Upper lobe of left lung (tissue), 4 donors: ENCODE data around the gene PHF23.

ENCODE experiments used
- EP300 ChIP-seq, 4 donors: sonication (generic); formaldehyde crosslinking; IDR thresholded peaks; one replicate each; pipeline ENCODE4 v1.5.1; 2017; ENCODE audit warnings: antibody characterized with exemption in 4 of 4, control low read depth in 2 of 4
- POLR2A ChIP-seq, 4 donors: fragments of 450-650 bp; IDR thresholded peaks; one replicate each; pipeline ENCODE4 v1.5.1; 2016 to 2017; ENCODE audit warnings: antibody characterized with exemption in 4 of 4, mild to moderate bottlenecking in 2 of 4
- POLR2AphosphoS5 ChIP-seq, 2 donors: sonication (generic); formaldehyde crosslinking; IDR thresholded peaks; one replicate each; pipeline ENCODE4 v1.5.1; 2017; ENCODE audit warnings: antibody characterized with exemption in 2 of 2
- TF ChIP-seq, protein P1 (sequence below), 6 experiments: fragments of 450-650 bp in 4 of 6; fragments of 200-600 bp in 2 of 6; sonication (generic) in 2 of 6; IDR thresholded peaks; one replicate each; pipeline ENCODE4 v1.5.1; 2016 to 2019; ENCODE audit warnings: antibody characterized with exemption in 6 of 6

DNA sequence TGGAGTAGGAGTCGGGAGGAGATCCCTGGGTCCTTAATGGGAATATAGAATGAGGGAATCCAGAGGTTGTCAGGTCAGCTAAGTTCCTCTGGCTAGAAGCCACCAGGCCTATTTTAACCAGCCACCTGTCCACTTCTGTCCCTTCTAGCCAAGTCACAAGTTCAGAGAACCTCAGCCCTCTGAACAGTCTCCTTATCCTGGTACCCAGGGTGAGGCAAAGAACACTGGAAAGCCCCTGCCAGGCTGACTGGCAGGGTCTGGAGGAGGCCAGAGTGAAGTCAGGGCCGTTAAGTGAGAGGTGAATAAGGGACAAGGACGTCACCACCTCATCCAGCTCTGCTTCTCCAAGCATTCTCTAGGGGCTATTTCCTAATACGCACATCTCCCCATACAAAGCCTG, 9.5 kb upstream of the PHF23 start:
- TF ChIP-seq EP300 (IDR thresholded peaks at IDR 0.05) (no peak), POLR2AphosphoS5 (IDR thresholded peaks at IDR 0.05) (no peak), POLR2A (IDR thresholded peaks at IDR 0.05) (no peak)
- TF ChIP-seq, protein P1, sequence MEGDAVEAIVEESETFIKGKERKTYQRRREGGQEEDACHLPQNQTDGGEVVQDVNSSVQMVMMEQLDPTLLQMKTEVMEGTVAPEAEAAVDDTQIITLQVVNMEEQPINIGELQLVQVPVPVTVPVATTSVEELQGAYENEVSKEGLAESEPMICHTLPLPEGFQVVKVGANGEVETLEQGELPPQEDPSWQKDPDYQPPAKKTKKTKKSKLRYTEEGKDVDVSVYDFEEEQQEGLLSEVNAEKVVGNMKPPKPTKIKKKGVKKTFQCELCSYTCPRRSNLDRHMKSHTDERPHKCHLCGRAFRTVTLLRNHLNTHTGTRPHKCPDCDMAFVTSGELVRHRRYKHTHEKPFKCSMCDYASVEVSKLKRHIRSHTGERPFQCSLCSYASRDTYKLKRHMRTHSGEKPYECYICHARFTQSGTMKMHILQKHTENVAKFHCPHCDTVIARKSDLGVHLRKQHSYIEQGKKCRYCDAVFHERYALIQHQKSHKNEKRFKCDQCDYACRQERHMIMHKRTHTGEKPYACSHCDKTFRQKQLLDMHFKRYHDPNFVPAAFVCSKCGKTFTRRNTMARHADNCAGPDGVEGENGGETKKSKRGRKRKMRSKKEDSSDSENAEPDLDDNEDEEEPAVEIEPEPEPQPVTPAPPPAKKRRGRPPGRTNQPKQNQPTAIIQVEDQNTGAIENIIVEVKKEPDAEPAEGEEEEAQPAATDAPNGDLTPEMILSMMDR (IDR thresholded peaks at IDR 0.05), result no peak
